SK-MEL-5 (cell line): ENCODE measurements around the gene LEFTY2. TPM values are rescaled to one million over a fixed set of nuclear protein-coding genes. Genes with fewer than 3 reads are reported as not detected.
"Not testable (repeated sequence)": the region's sequence is repeated elsewhere in the genome, so short reads cannot be mapped to it uniquely, and the experiment has no call there.

ENCODE experiments used
- DNase-seq: peaks from one replicate; pipeline ENCODE4 v3.0.0-alpha.2; 2016; ENCODE audit warnings: low read depth, low spot score
- in situ Hi-C: cut with HindIII; loops from 2 replicates; pipeline ENCODE4 v1.10.0; 2016; ENCODE audit warnings: low sequenced_read_pairs, high pct_unique_total_duplicates, low pct_unique_long_range_greater_than_20kb
- small RNA-seq, 2 experiments: library from RNA; depleted of rRNA; stranded (forward); fragments of <200 nt; gene quantifications; one replicate each; pipeline ENCODE3, GENCODE V24; 2014
- total RNA-seq: library from RNA; depleted of rRNA; stranded (reverse); fragments of >200 nt; shearing (Covaris generic); gene quantifications from 2 replicates; pipeline ENCODE4 v1.2.3, GENCODE V29; 2014; rRNA removed

Gene LEFTY2
- total RNA-seq, 1 experiment from 2014 or later: not detected

DNA sequence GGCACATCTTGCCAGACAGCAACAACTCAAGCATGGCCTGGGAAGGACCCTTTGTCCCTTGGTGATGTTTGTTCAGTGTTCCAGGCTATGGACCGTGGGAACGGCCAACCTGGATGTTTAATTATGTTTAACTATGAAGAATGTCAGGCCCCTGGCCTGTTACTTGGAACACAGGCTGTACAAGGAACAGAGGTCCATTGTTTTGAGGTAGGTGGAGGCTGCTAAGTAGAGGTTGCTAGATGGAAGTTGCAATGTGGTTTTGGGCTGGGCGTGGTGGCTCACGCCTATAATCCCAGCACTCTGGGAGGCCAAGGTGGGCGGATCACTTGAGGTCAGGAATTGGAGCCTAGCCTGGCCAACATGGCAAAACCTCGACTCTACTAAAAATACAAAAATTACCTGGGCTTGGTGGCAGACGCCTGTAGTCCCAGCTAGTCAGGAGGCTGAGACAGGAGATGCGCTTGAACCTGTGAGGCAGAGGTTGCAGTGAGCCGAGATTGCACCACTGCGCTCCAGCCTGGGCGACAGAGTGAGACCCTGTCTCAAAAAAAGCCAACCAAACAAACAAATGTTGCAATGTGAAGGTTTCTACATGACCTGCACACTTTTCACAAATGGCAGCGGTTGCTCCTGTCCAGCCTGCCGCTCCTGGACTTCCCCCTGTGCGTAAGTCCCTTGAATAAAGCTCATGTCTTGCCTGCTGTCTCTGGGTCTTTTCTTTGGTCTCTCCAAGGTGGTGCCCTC is 49.6 kb downstream of the LEFTY2 start:
- no peak for DNase-seq

DNA sequence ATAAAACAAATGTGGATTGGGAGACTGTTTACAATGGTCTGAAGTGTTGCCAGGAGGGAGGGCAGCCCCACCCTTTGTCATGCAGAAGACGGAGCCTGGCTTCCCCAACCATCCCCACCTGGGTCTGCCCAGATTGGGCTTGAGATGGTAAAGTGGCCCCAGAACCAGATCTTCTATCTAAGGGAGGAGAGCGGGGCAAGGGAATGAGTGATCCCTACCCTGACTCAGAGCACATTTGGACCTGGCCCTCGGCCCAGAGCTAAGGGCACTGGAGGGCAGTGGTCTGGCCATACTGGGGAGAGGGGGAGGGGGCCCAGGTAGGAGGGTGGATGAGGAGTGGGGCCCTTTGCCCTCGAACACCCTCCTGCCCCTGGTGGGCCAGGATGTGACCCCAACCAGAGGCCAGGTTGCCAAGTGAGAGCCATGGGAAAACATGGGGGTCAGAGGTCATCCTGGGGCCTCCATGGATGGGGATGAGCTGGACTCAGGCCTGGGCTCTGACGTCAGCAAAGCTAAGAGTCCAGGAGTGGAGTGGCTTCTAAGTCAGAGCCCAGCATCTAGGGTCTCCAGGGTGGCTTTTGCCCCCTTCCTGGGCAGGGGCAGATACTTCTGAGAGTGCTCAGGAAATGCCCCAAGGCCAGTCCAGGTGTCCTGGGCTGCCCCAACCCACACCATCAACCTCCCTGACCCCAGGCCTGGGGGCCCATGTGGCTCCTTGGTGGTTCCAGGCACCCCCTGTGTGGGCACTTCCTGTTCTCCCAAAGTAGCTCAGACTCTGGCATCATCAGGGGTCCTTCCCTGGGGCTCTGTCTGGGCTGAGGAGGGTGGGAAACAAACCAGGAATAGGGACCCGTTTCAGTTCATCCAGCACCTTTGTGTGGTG is 50.4 kb downstream of the LEFTY2 start:
- in situ Hi-C loops: no loop called here
- no peak for DNase-seq

More for the DNA sequence above, 49.6 kb downstream of the LEFTY2 start:
- in situ Hi-C loops: no loop called here

DNA sequence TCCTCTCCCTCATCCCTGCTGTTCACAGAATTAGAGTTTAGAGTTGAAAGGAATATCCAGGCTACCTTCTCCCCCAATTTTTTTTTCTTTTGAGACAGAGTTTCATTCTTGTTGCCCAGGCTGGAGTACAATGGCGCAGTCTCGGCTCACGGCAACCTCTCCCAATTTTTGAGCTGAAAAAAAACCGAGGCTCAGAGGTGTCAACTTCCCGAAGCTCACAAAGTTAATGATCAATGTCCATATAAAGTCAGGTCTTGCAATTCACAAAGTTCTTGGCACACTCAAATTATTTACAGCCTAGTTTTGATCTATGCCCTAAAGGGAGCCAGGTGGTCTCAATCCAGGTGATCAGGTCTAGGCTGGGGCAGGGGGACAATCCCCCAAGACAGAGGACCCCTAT is 51.3 kb downstream of the LEFTY2 start:
- in situ Hi-C loops: no loop called here
- DNase-seq: no peak

DNA sequence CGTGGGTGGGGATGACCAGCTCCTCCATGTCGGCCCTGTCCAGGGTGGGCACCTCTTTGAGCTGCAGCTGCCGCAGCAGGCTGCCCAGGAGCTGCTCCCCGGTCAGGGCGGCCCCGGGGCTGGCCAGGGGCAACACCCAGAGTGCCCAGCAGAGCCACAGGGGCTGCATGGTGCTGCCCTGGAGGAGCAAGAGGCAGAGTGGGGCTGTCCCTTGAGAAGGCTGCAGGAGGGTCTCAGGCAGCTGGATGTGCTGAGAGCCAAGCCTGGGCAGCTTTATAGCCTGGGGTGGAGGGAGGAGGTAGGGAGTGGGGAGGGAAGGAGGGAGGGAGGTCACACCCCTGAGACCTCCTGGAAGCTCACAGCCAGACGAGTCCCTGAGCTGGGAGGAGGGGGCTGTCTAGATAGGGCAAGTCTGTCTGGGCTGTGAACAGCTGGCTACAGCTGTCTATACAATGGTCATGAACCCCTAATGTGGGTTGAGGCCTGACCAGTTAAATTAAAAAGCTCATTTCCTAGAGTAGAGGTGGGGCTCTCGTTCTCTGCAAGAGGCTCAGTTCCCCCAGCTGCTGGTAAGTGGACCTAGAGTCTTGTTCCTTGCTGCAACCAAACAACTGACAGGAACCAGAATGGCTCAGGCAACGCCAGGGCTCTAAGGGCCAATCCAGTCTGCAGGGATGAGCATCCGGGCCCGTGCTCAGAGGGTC is 52.0 kb downstream of the LEFTY2 start, which contains the start of gene LEFTY1:
Gene LEFTY1 (minus strand): TSS at position 249 of the 704 bp plus-strand sequence. CDS start 80 bp downstream, at position 169.
- in situ Hi-C loops: no loop called here
- DNase-seq: no peak

DNA sequence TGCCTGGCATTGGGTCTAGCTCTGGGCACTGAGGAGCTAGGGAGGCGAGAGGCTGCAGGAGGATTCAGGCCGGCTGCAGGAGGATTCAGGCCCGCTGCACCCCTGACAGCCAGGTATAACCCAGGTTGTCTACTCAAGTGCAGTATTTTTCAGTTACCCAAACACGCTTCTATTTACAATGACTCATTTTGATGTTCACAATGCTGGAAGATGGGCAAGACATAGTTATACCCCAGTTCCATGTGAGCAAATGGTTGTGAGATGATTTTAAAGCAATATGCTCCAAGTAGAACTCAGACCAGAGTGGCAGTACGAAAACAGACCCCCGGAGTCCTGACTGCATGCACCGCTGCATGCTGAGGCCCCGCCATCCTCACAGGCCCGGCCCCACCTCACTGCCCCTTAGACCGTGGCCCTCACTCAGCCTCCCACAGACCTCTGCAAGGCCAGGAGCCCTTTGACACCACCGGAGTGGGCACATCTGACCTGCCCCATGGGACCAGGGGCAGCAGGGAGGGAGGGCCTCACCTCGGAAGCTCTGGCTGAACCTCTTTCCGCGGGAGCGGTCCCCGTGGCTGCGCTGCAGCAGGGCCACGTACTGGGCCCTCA is 52.6 kb downstream of the LEFTY2 start:
- in situ Hi-C loops: no loop called here
- DNase-seq: no peak

DNA sequence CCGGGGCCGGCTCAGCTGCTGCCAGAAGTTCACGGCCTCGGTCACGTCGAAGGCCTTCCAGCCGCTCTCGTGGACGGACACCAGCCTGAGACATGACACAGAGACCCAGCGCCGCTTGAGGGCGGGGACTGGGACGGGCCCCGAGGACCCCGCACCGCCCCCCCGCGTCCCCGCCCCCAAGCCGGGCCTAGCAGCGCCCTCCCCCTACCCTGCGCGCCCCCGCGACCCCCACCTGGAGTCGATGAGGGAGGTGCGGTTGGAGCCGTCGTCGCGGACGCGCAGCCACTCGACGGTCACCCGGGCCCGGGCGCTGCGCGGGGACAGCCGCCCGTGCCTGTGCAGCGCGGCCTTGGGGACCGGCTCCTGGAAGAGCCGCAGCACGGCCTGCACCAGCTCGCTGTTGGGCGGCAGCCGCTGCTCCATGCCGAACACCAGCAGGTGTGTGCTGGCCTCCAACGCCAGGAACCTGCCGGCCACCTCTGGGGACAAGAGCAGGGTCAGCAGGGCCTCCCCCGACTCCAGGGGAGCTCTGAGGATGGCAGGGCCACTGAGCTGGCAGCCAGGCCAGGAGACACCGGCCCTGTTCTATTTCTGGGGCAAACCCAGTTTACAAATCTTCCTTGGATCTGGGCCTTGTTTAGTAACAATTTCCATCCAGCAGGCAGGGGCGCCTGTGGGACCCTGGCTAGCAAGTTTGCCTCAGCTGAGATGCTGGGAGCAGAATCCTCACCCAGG is 53.3 kb downstream of the LEFTY2 start:
- in situ Hi-C loops, DNase-seq: not testable (repeated sequence)

DNA sequence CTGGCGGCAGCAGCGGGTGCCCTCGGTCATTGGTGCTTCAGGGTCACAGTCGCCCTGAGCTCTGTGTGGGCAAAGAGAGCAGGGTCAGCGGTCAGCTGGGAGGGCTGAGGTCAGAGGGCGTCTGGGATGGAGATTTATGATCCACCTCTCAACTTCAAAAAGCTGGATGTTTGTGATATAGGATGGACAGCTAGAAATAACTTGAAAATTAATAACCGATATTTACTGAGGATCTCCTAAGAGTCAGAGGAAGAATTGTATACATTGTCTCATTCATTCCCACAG is 54.0 kb downstream of the LEFTY2 start:
- no peak for DNase-seq
- in situ Hi-C loops: no loop called here

Small RNA genes lying within 50 kb of the gene (small RNA-seq; reads per million reads assigned to genes)
- gene AL117348.1 (0 reads per million in 2 experiments), gene NDUFA3P3 (0 reads per million in 2 experiments)

Other genes starting within 250 kb of the LEFTY2 start
- gene SRP9, start 163.4 kb downstream of the LEFTY2 start, total RNA-seq: 251 and 258 TPM in 2 replicates
- 20.7 and 21.8 TPM in 2 replicates for gene EPHX1, start 131.1 kb downstream of the LEFTY2 start, total RNA-seq
- 7.4 and 11.6 TPM in 2 replicates for gene TMEM63A, start 58.8 kb downstream of the LEFTY2 start, total RNA-seq
- not detected in 2 replicates for gene LEFTY1, start 52.1 kb downstream of the LEFTY2 start, total RNA-seq
- gene PYCR2, start 17.0 kb downstream of the LEFTY2 start, total RNA-seq: 40.8 and 46.2 TPM in 2 replicates
- 31.2 and 32.0 TPM in 2 replicates for gene SDE2, start 58.1 kb upstream of the LEFTY2 start, total RNA-seq
- gene H3-3A, start 121.5 kb upstream of the LEFTY2 start, total RNA-seq: 217 and 228 TPM in 2 replicates
- 43.3 and 46.5 TPM in 2 replicates for gene ACBD3, start 245.5 kb upstream of the LEFTY2 start, total RNA-seq